Ascending aorta (tissue), 2 donors: ENCODE measurements around the gene EME1. TPM values are rescaled to one million over a fixed set of nuclear protein-coding genes. Genes with fewer than 3 reads are reported as not detected.

Source experiments
- DNase-seq, 2 donors: peaks; one replicate each; pipeline ENCODE4 v3.0.0-alpha.2; 2019; ENCODE audit warnings: low spot score in 2 of 2
- H3K27ac ChIP-seq, 2 donors: fragments of 200-600 bp; sonication (generic); one replicate each; pipeline ENCODE4 v1.5.1; 2016 to 2017; ENCODE audit warnings: mild to moderate bottlenecking in 1 of 2
- H3K27me3 ChIP-seq: fragments of 200-600 bp; sonication (generic); one replicate; pipeline ENCODE4 v1.5.1; 2017
- H3K36me3 ChIP-seq, 2 donors: fragments of 200-600 bp; sonication (generic); one replicate each; pipeline ENCODE4 v1.5.1; 2016
- H3K4me1 ChIP-seq, 2 donors: fragments of 200-600 bp; sonication (generic); one replicate each; pipeline ENCODE4 v1.5.1; 2016 to 2017; ENCODE audit warnings: mild to moderate bottlenecking in 1 of 2
- H3K4me3 ChIP-seq, 2 donors: fragments of 200-600 bp; sonication (generic); one replicate each; pipeline ENCODE4 v1.5.1; 2016 to 2017; ENCODE audit warnings: mild to moderate bottlenecking in 1 of 2
- H3K9me3 ChIP-seq, 2 donors: fragments of 200-600 bp; sonication (generic); one replicate each; pipeline ENCODE4 v1.5.1; 2016
- CTCF ChIP-seq, 3 experiments: fragments of 200-600 bp in 2 of 3; fragments of 450-650 bp in 1 of 3; sonication (generic) in 2 of 3; IDR thresholded peaks; one replicate each; pipeline ENCODE4 v1.5.1; 2016 to 2019; ENCODE audit warnings: antibody characterized with exemption in 3 of 3, mild to moderate bottlenecking in 1 of 3, moderate library complexity in 1 of 3
- intact Hi-C: fragments of 100-400 bp; cut with DNase I; formaldehyde crosslinking; loops from one replicate; pipeline ENCODE4 v1.15.1; 2023
- total RNA-seq: library from RNA; depleted of rRNA; stranded (reverse); fragments of >200 nt; gene quantifications from one replicate; pipeline ENCODE4 v1.1.0, GENCODE V29; 2016

The EME1 gene
- not detected for total RNA-seq

DNA sequence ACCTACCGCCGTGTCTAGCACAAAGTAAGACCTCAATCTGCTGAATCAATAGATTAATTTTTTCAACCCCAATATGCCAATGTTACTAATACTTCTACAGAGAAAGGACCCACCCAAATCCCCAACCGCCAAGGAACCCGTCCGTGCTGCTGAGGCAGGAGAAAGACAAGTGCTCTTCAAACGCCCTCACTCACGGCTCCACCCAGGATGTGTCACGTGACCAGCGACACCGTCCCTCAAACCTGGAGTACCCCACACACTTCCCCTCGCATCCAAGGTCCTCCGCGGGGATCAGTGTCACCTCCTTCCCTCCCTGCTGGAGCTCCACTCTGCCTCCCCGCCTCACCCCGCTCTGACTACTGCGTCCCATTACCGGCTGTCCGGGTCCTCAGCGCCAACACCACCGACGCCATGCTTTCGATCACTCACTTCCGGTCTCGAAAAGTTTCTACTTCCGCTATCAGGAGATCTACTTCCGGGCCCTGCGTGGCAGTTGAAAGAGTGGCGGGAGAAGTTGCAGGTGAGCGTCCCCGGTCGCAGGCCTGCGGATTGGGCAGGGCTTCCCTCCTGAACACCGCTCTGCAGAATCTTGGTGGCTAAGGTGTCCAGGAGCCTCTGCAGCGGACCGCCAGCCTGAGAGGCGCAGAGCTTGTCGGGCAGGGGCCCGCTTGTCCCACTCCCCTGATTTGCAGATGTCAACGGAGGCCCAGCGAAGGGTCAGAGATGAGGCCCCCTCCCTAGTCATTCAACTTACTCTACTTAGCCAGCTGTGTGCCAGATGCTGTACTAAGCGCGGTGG is at the start of gene EME1, which contains the start of gene MRPL27:
TSS of gene EME1 (plus strand) at position 472 of the 799 bp plus-strand sequence. CDS start 1,980 bp downstream, outside the sequence.
TSS of gene MRPL27 (minus strand) at position 427 of the 799 bp plus-strand sequence. CDS start at position 413, 14 bp downstream.
- H3K27me3 ChIP-seq: no peaks in the 10 kb centered on the region
- no peaks in the 10 kb centered on the region for H3K9me3 ChIP-seq
- DNase-seq: peak; percentile 30 to 89
- peak within 1 kb of the TSS; percentile 68 to 78 for H3K4me3 ChIP-seq
- intact Hi-C loops: loop anchor here (1.0 to 2.0 kb wide), 2 partner anchors 24 to 26 kb away; partner anchors contain the start of genes LRRC59 and XYLT2
- TF ChIP-seq CTCF (IDR thresholded peaks at IDR 0.05): no peak
- peaks cover 0 to 12% of the 10 kb centered on the region in 2 donors for H3K4me1 ChIP-seq
- H3K27ac ChIP-seq: peak within 1 kb of the TSS; percentile 85 to 96
- H3K36me3 ChIP-seq: peaks cover 14 to 24% of the 10 kb centered on the region in 2 donors

DNA sequence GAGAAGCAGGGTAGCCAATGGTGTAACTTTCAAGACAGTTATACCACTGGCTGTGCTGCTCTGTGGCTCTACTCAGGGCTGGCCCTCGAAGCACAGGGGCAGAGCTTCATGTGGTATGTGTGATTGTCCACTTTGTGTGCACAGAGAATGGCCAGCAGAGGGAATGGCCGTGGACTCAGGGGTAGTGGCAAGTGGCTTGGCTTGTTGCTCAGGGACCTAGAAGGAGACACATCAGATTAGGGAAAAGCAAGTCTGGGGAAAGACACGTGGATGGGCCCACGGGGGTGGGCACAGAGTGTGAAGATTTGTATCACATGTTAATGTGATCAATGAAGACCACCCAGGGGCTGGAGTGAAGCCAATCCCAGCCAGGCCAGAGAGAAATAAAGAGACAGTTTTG is 47.1 kb upstream of the EME1 start:
- no peak overlapping the region for H3K4me3 ChIP-seq
- no peaks in the 10 kb centered on the region for H3K4me1 ChIP-seq

GRCh38 chr17:50326831-50327364 is 46.1 kb upstream of the EME1 start:
- no peak for DNase-seq
- Histone ChIP-seq H3K27me3 (no peaks in the 10 kb centered on the region), H3K9me3 (no peaks in the 10 kb centered on the region), H3K4me3 (no peak overlapping the region), H3K27ac (no peak overlapping the region), H3K36me3 (no peaks in the 10 kb centered on the region), H3K4me1 (no peaks in the 10 kb centered on the region)
- intact Hi-C loops: no loop called here
- no peak for TF ChIP-seq CTCF (IDR thresholded peaks at IDR 0.05)

More for the DNA sequence above, 47.1 kb upstream of the EME1 start:
- Histone ChIP-seq H3K27me3 (no peaks in the 10 kb centered on the region), H3K9me3 (no peaks in the 10 kb centered on the region), H3K27ac (no peak overlapping the region), H3K36me3 (no peaks in the 10 kb centered on the region)
- DNase-seq: no peak
- TF ChIP-seq CTCF (IDR thresholded peaks at IDR 0.05): no peak
- intact Hi-C loops: no loop called here

DNA sequence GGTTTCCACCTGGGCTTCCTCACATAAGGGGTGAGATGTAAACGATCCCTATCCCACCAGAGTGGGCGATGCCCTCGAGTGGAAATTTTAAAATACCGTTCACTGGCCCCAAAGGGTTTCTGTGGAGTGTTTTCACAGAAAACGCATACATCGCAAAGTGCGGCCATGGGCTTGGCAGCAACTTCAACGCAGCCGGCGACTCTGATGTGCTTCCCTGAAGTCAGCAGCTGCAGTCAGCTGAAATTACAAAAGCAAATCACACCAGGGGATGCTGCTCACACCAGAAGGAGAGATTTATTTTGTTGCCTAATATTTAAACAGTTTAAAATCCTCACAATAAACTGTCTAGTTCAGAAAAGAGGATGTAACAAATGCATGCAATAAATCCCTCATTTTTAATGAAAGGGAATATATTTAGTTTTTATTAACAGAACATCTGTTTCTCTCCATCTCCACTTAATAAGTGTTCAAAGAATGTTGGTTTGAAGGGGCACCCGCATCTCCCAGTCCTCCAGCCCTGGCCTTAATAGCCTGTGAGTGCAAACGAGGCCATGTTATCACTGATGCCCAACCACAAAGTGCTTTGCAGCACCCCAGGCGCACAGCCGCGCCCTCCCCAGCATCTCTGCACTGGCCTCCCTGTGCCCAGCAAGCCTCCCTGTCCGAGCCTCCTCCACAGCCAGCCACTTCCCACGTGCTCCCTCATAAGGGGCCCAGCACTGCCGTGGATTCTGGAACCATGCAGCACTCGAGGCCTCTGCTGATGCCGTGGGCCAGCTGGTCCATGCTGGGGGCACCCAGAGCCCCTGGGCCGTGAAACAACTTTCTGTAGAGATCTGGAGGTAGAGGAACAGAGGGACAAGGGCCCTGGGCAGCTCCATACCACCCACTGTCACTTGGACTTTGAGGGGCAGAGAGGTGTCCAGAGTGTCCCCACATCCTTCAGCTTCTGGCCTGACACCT is 44.4 kb upstream of the EME1 start:
- TF ChIP-seq CTCF (IDR thresholded peaks at IDR 0.05): no peak
- DNase-seq: no peak

DNA sequence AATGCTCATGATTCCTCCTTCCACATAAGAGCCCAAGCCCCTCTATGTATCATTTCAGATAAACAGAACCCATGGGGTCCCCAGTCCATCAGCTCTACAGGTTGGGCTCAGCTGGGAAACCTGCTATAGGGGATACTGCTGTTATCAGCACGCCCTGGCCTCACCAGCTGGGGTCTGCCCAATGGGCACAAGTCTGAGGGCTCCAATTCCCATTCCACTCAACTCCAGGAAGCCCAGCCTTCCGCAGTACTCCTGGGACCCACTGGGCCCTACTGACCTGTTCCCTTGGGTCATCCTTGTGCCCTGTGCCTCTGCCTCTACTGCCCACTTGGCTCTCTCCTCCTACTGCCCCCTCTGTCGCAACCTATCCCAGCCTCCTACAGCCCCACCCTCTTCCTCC is 43.3 kb upstream of the EME1 start:
- Histone ChIP-seq H3K27me3 (no peaks in the 10 kb centered on the region), H3K36me3 (no peaks in the 10 kb centered on the region), H3K4me1 (no peaks in the 10 kb centered on the region), H3K27ac (no peak overlapping the region), H3K9me3 (no peaks in the 10 kb centered on the region), H3K4me3 (no peak overlapping the region)
- TF ChIP-seq CTCF (IDR thresholded peaks at IDR 0.05): no peak
- no peak for DNase-seq
- intact Hi-C loops: no loop called here

More for the DNA sequence above, 44.4 kb upstream of the EME1 start:
- Histone ChIP-seq H3K9me3 (no peaks in the 10 kb centered on the region), H3K36me3 (no peaks in the 10 kb centered on the region), H3K4me1 (no peaks in the 10 kb centered on the region), H3K27me3 (no peaks in the 10 kb centered on the region), H3K27ac (no peak overlapping the region), H3K4me3 (no peak overlapping the region)
- intact Hi-C loops: no loop called here
